Measurements from ENCODE around the gene ICAM2. TPM values are rescaled to one million over a fixed set of nuclear protein-coding genes. Genes with fewer than 3 reads are reported as not detected.
"Not testable (repeated sequence)": the region's sequence is repeated elsewhere in the genome, so short reads cannot be mapped to it uniquely, and the experiment has no call there.

ICAM2 gene
- polyA plus RNA-seq, 4 donors: 22.0 to 36.0 (median 29.4) TPM

GRCh38 chr17:64015447-64015846 is 5.0 kb downstream of the ICAM2 start:
- no peak for DNase-seq (ENCODE audit: low read depth in 4 of 4, low spot score in 2 of 4)

GRCh38 chr17:64009571-64010402 is 10.6 kb downstream of the ICAM2 start:
- no peak for DNase-seq (ENCODE audit: low read depth in 4 of 4, low spot score in 2 of 4)

GRCh38 chr17:64008830-64009229 is 11.6 kb downstream of the ICAM2 start:
- DNase-seq (ENCODE audit: low read depth in 4 of 4, low spot score in 2 of 4): no peak

GRCh38 chr17:64008346-64008745 is 12.1 kb downstream of the ICAM2 start:
- DNase-seq (ENCODE audit: low read depth in 4 of 4, low spot score in 2 of 4): no peak

GRCh38 chr17:64007838-64008282 is 12.6 kb downstream of the ICAM2 start:
- no peak for DNase-seq (ENCODE audit: low read depth in 4 of 4, low spot score in 2 of 4)

- not testable (repeated sequence) for DNase-seq (ENCODE audit: low read depth in 4 of 4, low spot score in 2 of 4)
Measured at GRCh38 chr17:64007089-64007837, 13.2 kb downstream of the ICAM2 start.

GRCh38 chr17:64006361-64007088 is 13.9 kb downstream of the ICAM2 start:
- no peak for DNase-seq (ENCODE audit: low read depth in 4 of 4, low spot score in 2 of 4)

GRCh38 chr17:64005734-64006167 is 14.7 kb downstream of the ICAM2 start:
- DNase-seq (ENCODE audit: low read depth in 4 of 4, low spot score in 2 of 4): no peak

GRCh38 chr17:64004903-64005733 is 15.3 kb downstream of the ICAM2 start:
- DNase-seq (ENCODE audit: low read depth in 4 of 4, low spot score in 2 of 4): no peak

GRCh38 chr17:64004218-64004770 is 16.1 kb downstream of the ICAM2 start:
- DNase-seq (ENCODE audit: low read depth in 4 of 4, low spot score in 2 of 4): no peak

GRCh38 chr17:64003526-64004121 is 16.8 kb downstream of the ICAM2 start:
- no peak for DNase-seq (ENCODE audit: low read depth in 4 of 4, low spot score in 2 of 4)

- no peak for DNase-seq (ENCODE audit: low read depth in 4 of 4, low spot score in 2 of 4)
Measured at GRCh38 chr17:64002658-64003525, 17.5 kb downstream of the ICAM2 start.

- DNase-seq (ENCODE audit: low read depth in 4 of 4, low spot score in 2 of 4): no peak
Measured at GRCh38 chr17:64001763-64002529, 18.5 kb downstream of the ICAM2 start.

- DNase-seq (ENCODE audit: low read depth in 4 of 4, low spot score in 2 of 4): no peak
Measured at GRCh38 chr17:64001091-64001579, 19.3 kb downstream of the ICAM2 start.

GRCh38 chr17:63999680-64000531 is 20.5 kb downstream of the ICAM2 start:
- DNase-seq (ENCODE audit: low read depth in 4 of 4, low spot score in 2 of 4): no peak
